Hematopoietic multipotent progenitor cell treated with erythropoietin and hydrocortisone succinate and interleukin-3 and kit ligand, for 4 days (in vitro differentiated cells): ENCODE measurements around the gene BEND2.
A peak's percentile ranks its signal among the peaks of the same experiment; 100 is the strongest.

ENCODE experiments used
- DNase-seq: peaks from one replicate; pipeline ENCODE4 v3.0.0-alpha.2; 2015

BEND2 gene

GRCh38 chrX:18133605-18134004, 87.1 kb downstream of the BEND2 start:
- DNase-seq, result no peak

- no peak for DNase-seq
Measured at GRCh38 chrX:18129690-18130089, 91.0 kb downstream of the BEND2 start.

GRCh38 chrX:18126971-18127370, 93.7 kb downstream of the BEND2 start:
- DNase-seq, result no peak

GRCh38 chrX:18119856-18120255, 100.8 kb downstream of the BEND2 start:
- peak; percentile 1 for DNase-seq
